ENCODE results near the gene UNC13A.

The UNC13A gene

GRCh38 chr19:17665058-17665457 is 23.1 kb downstream of the UNC13A start:
- TF ChIP-seq TAF1 (IDR thresholded peaks at IDR 0.05; ENCODE audit: borderline replicate concordance, insufficient read depth, low read length) (no peak), SIN3A (IDR thresholded peaks at IDR 0.05; ENCODE audit: borderline replicate concordance, insufficient read depth, low read length) (no peak), POLR2AphosphoS5 (IDR thresholded peaks at IDR 0.05; ENCODE audit: low read depth, low read length) (no peak), FOXP2 (optimal IDR thresholded peaks at IDR 0.05; ENCODE audit: borderline replicate concordance, extremely low read depth, extremely low read length, insufficient read depth) (no peak)
- TF ChIP-seq, protein P1, sequence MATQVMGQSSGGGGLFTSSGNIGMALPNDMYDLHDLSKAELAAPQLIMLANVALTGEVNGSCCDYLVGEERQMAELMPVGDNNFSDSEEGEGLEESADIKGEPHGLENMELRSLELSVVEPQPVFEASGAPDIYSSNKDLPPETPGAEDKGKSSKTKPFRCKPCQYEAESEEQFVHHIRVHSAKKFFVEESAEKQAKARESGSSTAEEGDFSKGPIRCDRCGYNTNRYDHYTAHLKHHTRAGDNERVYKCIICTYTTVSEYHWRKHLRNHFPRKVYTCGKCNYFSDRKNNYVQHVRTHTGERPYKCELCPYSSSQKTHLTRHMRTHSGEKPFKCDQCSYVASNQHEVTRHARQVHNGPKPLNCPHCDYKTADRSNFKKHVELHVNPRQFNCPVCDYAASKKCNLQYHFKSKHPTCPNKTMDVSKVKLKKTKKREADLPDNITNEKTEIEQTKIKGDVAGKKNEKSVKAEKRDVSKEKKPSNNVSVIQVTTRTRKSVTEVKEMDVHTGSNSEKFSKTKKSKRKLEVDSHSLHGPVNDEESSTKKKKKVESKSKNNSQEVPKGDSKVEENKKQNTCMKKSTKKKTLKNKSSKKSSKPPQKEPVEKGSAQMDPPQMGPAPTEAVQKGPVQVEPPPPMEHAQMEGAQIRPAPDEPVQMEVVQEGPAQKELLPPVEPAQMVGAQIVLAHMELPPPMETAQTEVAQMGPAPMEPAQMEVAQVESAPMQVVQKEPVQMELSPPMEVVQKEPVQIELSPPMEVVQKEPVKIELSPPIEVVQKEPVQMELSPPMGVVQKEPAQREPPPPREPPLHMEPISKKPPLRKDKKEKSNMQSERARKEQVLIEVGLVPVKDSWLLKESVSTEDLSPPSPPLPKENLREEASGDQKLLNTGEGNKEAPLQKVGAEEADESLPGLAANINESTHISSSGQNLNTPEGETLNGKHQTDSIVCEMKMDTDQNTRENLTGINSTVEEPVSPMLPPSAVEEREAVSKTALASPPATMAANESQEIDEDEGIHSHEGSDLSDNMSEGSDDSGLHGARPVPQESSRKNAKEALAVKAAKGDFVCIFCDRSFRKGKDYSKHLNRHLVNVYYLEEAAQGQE (IDR thresholded peaks at IDR 0.05; ENCODE audit: insufficient read depth in 1 of 2, low read depth in 2 of 2, low read length in 2 of 2) = no peak

GRCh38 chr19:17659996-17660395 is 28.2 kb downstream of the UNC13A start:
- TF ChIP-seq, protein P1 (IDR thresholded peaks at IDR 0.05; ENCODE audit: insufficient read depth in 1 of 2, low read depth in 2 of 2, low read length in 2 of 2) = no peak
- TF ChIP-seq SIN3A (IDR thresholded peaks at IDR 0.05; ENCODE audit: borderline replicate concordance, insufficient read depth, low read length) (no peak), TAF1 (IDR thresholded peaks at IDR 0.05; ENCODE audit: borderline replicate concordance, insufficient read depth, low read length) (no peak), FOXP2 (optimal IDR thresholded peaks at IDR 0.05; ENCODE audit: borderline replicate concordance, extremely low read depth, extremely low read length, insufficient read depth) (no peak), POLR2AphosphoS5 (IDR thresholded peaks at IDR 0.05; ENCODE audit: low read depth, low read length) (no peak)

GRCh38 chr19:17658666-17659065 is 29.5 kb downstream of the UNC13A start:
- no peak for TF ChIP-seq SIN3A (IDR thresholded peaks at IDR 0.05; ENCODE audit: borderline replicate concordance, insufficient read depth, low read length)
- no peak for TF ChIP-seq FOXP2 (optimal IDR thresholded peaks at IDR 0.05; ENCODE audit: borderline replicate concordance, extremely low read depth, extremely low read length, insufficient read depth)
- TF ChIP-seq, protein P1 (IDR thresholded peaks at IDR 0.05; ENCODE audit: insufficient read depth in 1 of 2, low read depth in 2 of 2, low read length in 2 of 2) = no peak
- TF ChIP-seq POLR2AphosphoS5 (IDR thresholded peaks at IDR 0.05; ENCODE audit: low read depth, low read length) = no peak
- no peak for TF ChIP-seq TAF1 (IDR thresholded peaks at IDR 0.05; ENCODE audit: borderline replicate concordance, insufficient read depth, low read length)

GRCh38 chr19:17658240-17658639 is 29.9 kb downstream of the UNC13A start:
- TF ChIP-seq FOXP2 (optimal IDR thresholded peaks at IDR 0.05; ENCODE audit: borderline replicate concordance, extremely low read depth, extremely low read length, insufficient read depth) (no peak), SIN3A (IDR thresholded peaks at IDR 0.05; ENCODE audit: borderline replicate concordance, insufficient read depth, low read length) (no peak), POLR2AphosphoS5 (IDR thresholded peaks at IDR 0.05; ENCODE audit: low read depth, low read length) (no peak), TAF1 (IDR thresholded peaks at IDR 0.05; ENCODE audit: borderline replicate concordance, insufficient read depth, low read length) (no peak)
- TF ChIP-seq, protein P1 (IDR thresholded peaks at IDR 0.05; ENCODE audit: insufficient read depth in 1 of 2, low read depth in 2 of 2, low read length in 2 of 2) = no peak

DNA sequence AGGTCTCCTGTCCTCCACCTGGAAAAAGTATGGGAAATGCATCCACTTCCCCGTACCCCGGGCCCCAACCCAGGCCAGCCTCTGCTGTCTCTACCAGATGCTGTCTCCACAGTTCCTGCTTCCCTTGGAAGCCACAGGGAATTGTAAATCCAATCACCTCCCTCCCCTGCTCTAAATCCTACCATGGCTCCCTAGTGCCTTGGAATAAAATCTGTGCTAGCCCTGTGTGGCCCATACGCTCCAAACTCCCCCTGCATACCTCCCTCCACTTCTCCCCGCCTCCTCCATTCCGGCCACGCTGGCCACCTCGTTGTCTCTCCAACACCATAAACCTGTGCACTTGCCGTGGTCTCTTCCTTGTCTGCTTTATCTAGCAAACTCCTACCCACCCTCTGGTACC is 31.2 kb downstream of the UNC13A start:
- TF ChIP-seq POLR2AphosphoS5 (IDR thresholded peaks at IDR 0.05; ENCODE audit: low read depth, low read length) = no peak

Measured in PFSK-1 (cell line).